Smooth muscle cell (in vitro differentiated cells): ENCODE results near the gene VPS13C. TPM values are rescaled to one million over a fixed set of nuclear protein-coding genes. Genes with fewer than 3 reads are reported as not detected.

Experiments
- DNase-seq: peaks from one replicate; lab custom pipeline; 2025; ENCODE audit not compliant: unreplicated experiment; lab: John Stamatoyannopoulos, UW
- H2AFZ ChIP-seq: fragments of 200-600 bp; sonication (generic); 2 replicates; pipeline ENCODE4 v1.6.0; 2016; ENCODE audit warnings: antibody characterized with exemption, low read depth, mild to moderate bottlenecking
- H3F3A ChIP-seq: fragments of 200-600 bp; sonication (generic); 2 replicates; pipeline ENCODE4 v1.6.0; 2017; ENCODE audit warnings: antibody characterized with exemption, low read depth
- H3K27ac ChIP-seq: fragments of 200-600 bp; sonication (generic); 2 replicates; pipeline ENCODE4 v1.5.1; 2016; ENCODE audit warnings: low read depth, mild to moderate bottlenecking
- H3K27me3 ChIP-seq: fragments of 200-600 bp; sonication (generic); 2 replicates; pipeline ENCODE4 v1.6.1; 2016; ENCODE audit warnings: low read depth, mild to moderate bottlenecking
- H3K36me3 ChIP-seq: fragments of 200-600 bp; sonication (generic); 2 replicates; pipeline ENCODE4 v1.5.1; 2016; ENCODE audit warnings: low read depth
- H3K4me1 ChIP-seq: fragments of 200-600 bp; sonication (generic); 2 replicates; pipeline ENCODE4 v1.5.1; 2016; ENCODE audit warnings: low read depth
- H3K4me2 ChIP-seq: fragments of 200-600 bp; sonication (generic); 2 replicates; pipeline ENCODE4 v1.6.0; 2016; ENCODE audit warnings: mild to moderate bottlenecking
- H3K4me3 ChIP-seq: fragments of 200-600 bp; sonication (generic); 2 replicates; pipeline ENCODE4 v1.5.1; 2016; ENCODE audit warnings: mild to moderate bottlenecking
- H3K79me2 ChIP-seq: fragments of 200-600 bp; sonication (generic); 2 replicates; pipeline ENCODE4 v1.6.0; 2016; ENCODE audit warnings: low read depth, mild to moderate bottlenecking
- H3K9ac ChIP-seq: fragments of 200-600 bp; sonication (generic); 2 replicates; pipeline ENCODE4 v1.6.0; 2016; ENCODE audit warnings: low read depth
- H3K9me3 ChIP-seq: fragments of 200-600 bp; sonication (generic); replicated peaks from 2 replicates; pipeline ENCODE4 v1.5.1; 2016; ENCODE audit warnings: low read depth
- H4K20me1 ChIP-seq: fragments of 200-600 bp; sonication (generic); 2 replicates; pipeline ENCODE4 v1.6.0; 2016; ENCODE audit warnings: low read depth
- CTCF ChIP-seq: fragments of 200-600 bp; sonication (generic); IDR thresholded peaks from 2 replicates; pipeline ENCODE4 v1.5.1; 2017; ENCODE audit warnings: borderline replicate concordance, mild to moderate bottlenecking, antibody characterized with exemption; ENCODE audit not compliant: insufficient read depth, poor library complexity, severe bottlenecking
- WGBS: methylation state at CpG from one replicate; pipeline ENCODE4 v1.1.7; 2016; ENCODE audit warnings: low lambda C conversion rate; 5-methylcytosine and 5-hydroxymethylcytosine counted together
- polyA plus RNA-seq: library from polyadenylated mRNA; unstranded; fragments of >200 nt; fragmentation: Nextera tagmentation; extraction: Ambion mirVana; gene quantifications from 2 replicates; pipeline ENCODE4 v1.2.1, GENCODE V29; 2016
- total RNA-seq: library from RNA; depleted of rRNA; stranded (reverse); fragments of >200 nt; gene quantifications from 2 replicates; pipeline ENCODE4 v1.2.3, GENCODE V29; 2014

VPS13C gene
- total and polyA plus RNA-seq, 2 experiments from 2014 or later = 2.8 to 33.8 TPM

- Histone ChIP-seq H3K4me1 (peaks cover 20% of the 10 kb centered on the region), H3K27me3 (no peaks in the 10 kb centered on the region), H2AFZ (no peak overlapping the region), H4K20me1 (no peaks in the 10 kb centered on the region), H3K4me3 (no peak overlapping the region), H3K79me2 (no peaks in the 10 kb centered on the region), H3K36me3 (no peaks in the 10 kb centered on the region), H3K9ac (no peak overlapping the region), H3K9me3 (no peaks in the 10 kb centered on the region), H3K4me2 (peak overlapping the region; percentile 49), H3K27ac (peak overlapping the region; percentile 38), H3F3A (no peaks in the 10 kb centered on the region)
- no peak for TF ChIP-seq CTCF
- DNase-seq = no peak
- WGBS = 69% methylated on average over 2 of the region's 2 CpGs
These were observed 47.4 kb upstream of the VPS13C start for GRCh38 chr15:62107571-62108121.

- Histone ChIP-seq H2AFZ (no peak overlapping the region), H3F3A (no peaks in the 10 kb centered on the region), H3K79me2 (no peaks in the 10 kb centered on the region), H3K4me3 (no peak overlapping the region), H3K9ac (no peak overlapping the region), H3K27ac (peak overlapping the region; percentile 1), H3K4me2 (no peak overlapping the region), H4K20me1 (no peaks in the 10 kb centered on the region), H3K27me3 (no peaks in the 10 kb centered on the region), H3K4me1 (peaks cover 19% of the 10 kb centered on the region), H3K36me3 (no peaks in the 10 kb centered on the region), H3K9me3 (no peaks in the 10 kb centered on the region)
- 85% methylated on average over 3 of the region's 3 CpGs for WGBS
- DNase-seq = no peak
- TF ChIP-seq CTCF = no peak
These were observed 45.8 kb upstream of the VPS13C start for GRCh38 chr15:62106096-62106495.

- Histone ChIP-seq H3K79me2 (no peaks in the 10 kb centered on the region), H3K4me2 (no peak overlapping the region), H3K9me3 (no peaks in the 10 kb centered on the region), H3F3A (no peaks in the 10 kb centered on the region), H3K27ac (no peak overlapping the region), H4K20me1 (no peaks in the 10 kb centered on the region), H3K9ac (no peak overlapping the region), H3K27me3 (no peaks in the 10 kb centered on the region), H3K4me3 (no peak overlapping the region), H3K36me3 (no peaks in the 10 kb centered on the region), H3K4me1 (peaks cover 12% of the 10 kb centered on the region), H2AFZ (no peak overlapping the region)
- no peak for DNase-seq
- 97% methylated on average over 11 of the region's 11 CpGs for WGBS
- TF ChIP-seq CTCF = no peak
These were observed 45.0 kb upstream of the VPS13C start for GRCh38 chr15:62105266-62105665.

GRCh38 chr15:62104846-62105245 lies 44.6 kb upstream of the VPS13C start:
- H3F3A ChIP-seq = no peaks in the 10 kb centered on the region
- no peak for TF ChIP-seq CTCF
- no peak for DNase-seq
- WGBS = 62% methylated on average over 5 of the region's 5 CpGs
- H3K4me2 ChIP-seq = no peak overlapping the region
- H3K4me3 ChIP-seq = no peak overlapping the region
- peaks cover 9% of the 10 kb centered on the region for H3K4me1 ChIP-seq
- no peaks in the 10 kb centered on the region for H3K9me3 ChIP-seq
- no peaks in the 10 kb centered on the region for H3K36me3 ChIP-seq
- H3K79me2 ChIP-seq = no peaks in the 10 kb centered on the region
- H2AFZ ChIP-seq = no peak overlapping the region
- no peaks in the 10 kb centered on the region for H4K20me1 ChIP-seq
- H3K27ac ChIP-seq = no peak overlapping the region
- H3K27me3 ChIP-seq = no peaks in the 10 kb centered on the region
- no peak overlapping the region for H3K9ac ChIP-seq
